Cardiac septum (tissue), 1 donor: Measurements from ENCODE around the gene ITGA7. TPM values are rescaled to one million over a fixed set of nuclear protein-coding genes. Genes with fewer than 3 reads are reported as not detected.

Experiments used
- total RNA-seq: library from RNA; stranded (reverse); fragmentation: NEBNext Ultra II Directional; extraction: Animal tissue kit (Norgen Biotek cat#: 25700); gene quantifications from one replicate; pipeline ENCODE4 v1.2.1, GENCODE V29; 2021
- donor health status: DM: no; HTN: no; CAD: no.

Gene ITGA7
- total RNA-seq, 1 donor from 2014 or later, result 806 TPM

Other genes starting within 250 kb of the ITGA7 start
- not detected for gene OR6C70, start 237.8 kb downstream of the ITGA7 start, total RNA-seq
- gene OR6C68, start 215.5 kb downstream of the ITGA7 start, total RNA-seq, result not detected
- gene OR6C4, start 158.3 kb downstream of the ITGA7 start, total RNA-seq, result not detected
- gene OR2AP1, start 135.4 kb downstream of the ITGA7 start, total RNA-seq, result not detected
- not detected for gene OR10P1, start 71.0 kb downstream of the ITGA7 start, total RNA-seq
- gene BLOC1S1, start 8.1 kb upstream of the ITGA7 start, total RNA-seq, result 97.7 TPM
- 26.3 TPM for gene RDH5, start 12.5 kb upstream of the ITGA7 start, total RNA-seq
- gene CD63, start 21.1 kb upstream of the ITGA7 start, total RNA-seq, result 914 TPM
- gene GDF11, start 35.2 kb upstream of the ITGA7 start, total RNA-seq, result 18.0 TPM
- 56.2 TPM for gene SARNP, start 109.8 kb upstream of the ITGA7 start, total RNA-seq
- gene ORMDL2, start 110.1 kb upstream of the ITGA7 start, total RNA-seq, result 23.0 TPM
- 18.4 TPM for gene DNAJC14, start 121.7 kb upstream of the ITGA7 start, total RNA-seq
- gene MMP19, start 135.0 kb upstream of the ITGA7 start, total RNA-seq, result 1.6 TPM
- 13.5 TPM for gene PYM1, start 220.0 kb upstream of the ITGA7 start, total RNA-seq
- gene DGKA, start 223.3 kb upstream of the ITGA7 start, total RNA-seq, result 9.7 TPM